Measurements from ENCODE around the gene PSENEN. TPM values are rescaled to one million over a fixed set of nuclear protein-coding genes. Genes with fewer than 3 reads are reported as not detected.
"Not testable (repeated sequence)": the region's sequence is repeated elsewhere in the genome, so short reads cannot be mapped to it uniquely, and the experiment has no call there.

The PSENEN gene
- total RNA-seq, 1 donor from 2014 or later = 4.2 TPM

GRCh38 chr19:35718345-35719041 is 27.0 kb upstream of the PSENEN start:
- DNase-seq = peak; percentile 38

GRCh38 chr19:35719402-35720162 is 25.9 kb upstream of the PSENEN start:
- DNase-seq = no peak

- no peak for DNase-seq
These were observed 25.3 kb upstream of the PSENEN start for GRCh38 chr19:35720163-35720524.

GRCh38 chr19:35720648-35721047 is 24.8 kb upstream of the PSENEN start:
- no peak for DNase-seq

- DNase-seq = no peak
These were observed 24.1 kb upstream of the PSENEN start for GRCh38 chr19:35721374-35721773.

- no peak for DNase-seq
These were observed 23.0 kb upstream of the PSENEN start for GRCh38 chr19:35722461-35722860.

- DNase-seq = no peak
These were observed 22.6 kb upstream of the PSENEN start for GRCh38 chr19:35722897-35723296.

GRCh38 chr19:35723671-35724070 is 21.8 kb upstream of the PSENEN start:
- no peak for DNase-seq

- DNase-seq = not testable (repeated sequence)
These were observed 21.3 kb upstream of the PSENEN start for GRCh38 chr19:35724132-35724531.

- no peak for DNase-seq
These were observed 20.9 kb upstream of the PSENEN start for GRCh38 chr19:35724560-35724959.

GRCh38 chr19:35725216-35725861 is 20.1 kb upstream of the PSENEN start:
- no peak for DNase-seq

- DNase-seq = no peak
These were observed 18.1 kb upstream of the PSENEN start for GRCh38 chr19:35727053-35727955.

- DNase-seq = no peak
These were observed 17.3 kb upstream of the PSENEN start for GRCh38 chr19:35727956-35728706.

- no peak for DNase-seq
These were observed 16.4 kb upstream of the PSENEN start for GRCh38 chr19:35729021-35729420.

- no peak for DNase-seq
These were observed 15.7 kb upstream of the PSENEN start for GRCh38 chr19:35729763-35730162.

- no peak for DNase-seq
These were observed 15.1 kb upstream of the PSENEN start for GRCh38 chr19:35730326-35730725.

- DNase-seq = no peak
These were observed 14.1 kb upstream of the PSENEN start for GRCh38 chr19:35731353-35731752.

GRCh38 chr19:35731779-35732405 is 13.6 kb upstream of the PSENEN start:
- no peak for DNase-seq

- no peak for DNase-seq
These were observed 12.8 kb upstream of the PSENEN start for GRCh38 chr19:35732540-35733179.
